Panc1 (cell line): ENCODE measurements around the gene FTO. TPM values are rescaled to one million over a fixed set of nuclear protein-coding genes. Genes with fewer than 3 reads are reported as not detected.

Experiments used
- ATAC-seq: fragments of 200-7000 bp; cut with Tn5 transposase; 2 replicates; pipeline ENCODE4 v1.9.1; 2020; ENCODE audit warnings: mild to moderate bottlenecking, moderate library complexity
- BruUV-seq: library from RNA; stranded (reverse); fragments of 400-500 nt; replicated peaks from 2 replicates; lab custom pipeline; 2021; lab: Mats Ljungman, UMichigan
- CTCF ChIA-PET: fragments of 300-600 bp; sonication (Branson Sonifier 250); formaldehyde crosslinking; loops from one replicate; lab custom pipeline; 2022; ENCODE audit warnings: antibody characterized with exemption; lab: Charles Lee
- POLR2A ChIA-PET: fragments of 300-600 bp; sonication (Branson Sonifier 250); formaldehyde crosslinking; loops from one replicate; lab custom pipeline; 2022; ENCODE audit warnings: antibody characterized with exemption; lab: Charles Lee
- DNase-seq: peaks from one replicate; pipeline ENCODE4 v3.0.0-alpha.2; 2010; ENCODE audit warnings: low read depth, low spot score
- H3K27ac ChIP-seq: 2 replicates; pipeline ENCODE4 v1.5.1; 2011; ENCODE audit warnings: mild to moderate bottlenecking, low read length, inconsistent platforms
- H3K27me3 ChIP-seq: fragments of 200-500 bp; sonication (Bioruptor generic); 2 replicates; pipeline ENCODE4 v1.6.0; 2014; ENCODE audit warnings: low read length, inconsistent platforms; ENCODE audit not compliant: control insufficient read depth, insufficient read depth
- H3K36me3 ChIP-seq: fragments of 200-500 bp; sonication (Bioruptor generic); 2 replicates; pipeline ENCODE4 v1.5.1; 2014; ENCODE audit warnings: inconsistent platforms, mild to moderate bottlenecking, low read length, moderate library complexity; ENCODE audit not compliant: control insufficient read depth, insufficient read depth
- H3K4me1 ChIP-seq: 2 replicates; pipeline ENCODE4 v1.5.1; 2011; ENCODE audit warnings: inconsistent platforms, mild to moderate bottlenecking, low read length, moderate library complexity; ENCODE audit not compliant: control insufficient read depth, insufficient read depth
- H3K4me3 ChIP-seq, 2 experiments: 2 replicates each; pipeline ENCODE4 v1.5.1; 2011 to 2012; ENCODE audit warnings: low read depth in 2 of 2, low read length in 2 of 2, mild to moderate bottlenecking in 2 of 2, inconsistent platforms in 1 of 2, moderate library complexity in 1 of 2
- H3K9me3 ChIP-seq: fragments of 200-500 bp; sonication (Bioruptor generic); 2 replicates; pipeline ENCODE4 v1.5.1; 2014; ENCODE audit warnings: low read depth, mild to moderate bottlenecking, inconsistent platforms, low read length, moderate library complexity; ENCODE audit not compliant: control insufficient read depth, insufficient read depth
- CTCF ChIP-seq: fragments of 450-650 bp; IDR thresholded peaks from 2 replicates; pipeline ENCODE4 v1.5.1; 2017; ENCODE audit warnings: mild to moderate bottlenecking
- POLR2AphosphoS5 ChIP-seq: IDR thresholded peaks from 2 replicates; pipeline ENCODE4 v1.6.1; 2012; ENCODE audit warnings: mild to moderate bottlenecking, low read depth, low read length, moderate library complexity
- SIN3A ChIP-seq: IDR thresholded peaks from 2 replicates; pipeline ENCODE4 v1.6.1; 2012; ENCODE audit warnings: low read depth, mild to moderate bottlenecking, low read length, moderate library complexity, borderline replicate concordance; ENCODE audit not compliant: insufficient read depth
- TCF7L2 ChIP-seq: IDR thresholded peaks from 2 replicates; pipeline ENCODE4 v1.6.1; 2011; ENCODE audit warnings: mild to moderate bottlenecking, low read depth, low read length, inconsistent platforms
- in situ Hi-C: cut with HindIII; loops from 2 replicates; pipeline ENCODE4 v1.10.0; 2016; ENCODE audit warnings: low sequenced_read_pairs, low pct_unique_long_range_greater_than_20kb
- intact Hi-C: fragments of 100-400 bp; cut with micrococcal nuclease; formaldehyde crosslinking; loops from one replicate; pipeline ENCODE4 v1.10.0; 2022; ENCODE audit not compliant: unreplicated experiment
- total RNA-seq: library from RNA; stranded (reverse); gene quantifications from one replicate; pipeline ENCODE4 v1.2.1, GENCODE V29; 2021; ENCODE audit not compliant: unreplicated experiment
- TF ChIP-seq, protein P1 (sequence below), 2 experiments: IDR thresholded peaks; 2 replicates each; pipeline ENCODE4 v1.6.1; 2011 to 2012; ENCODE audit warnings: low read depth in 2 of 2, control low read depth in 1 of 2, low read length in 1 of 2, mild to moderate bottlenecking in 1 of 2, moderate library complexity in 1 of 2; ENCODE audit not compliant: insufficient read depth in 1 of 2

Gene FTO
- total RNA-seq, 1 experiment from 2014 or later: 38.2 TPM

GRCh38 chr16:53826658-53827057 is 122.7 kb downstream of the FTO start:
- ChIA-PET CTCF (no interaction called here), POLR2A (no interaction called here)
- intact Hi-C loops: no loop called here
- TF ChIP-seq SIN3A (no peak), POLR2AphosphoS5 (no peak), CTCF (no peak), TCF7L2 (no peak)
- TF ChIP-seq, protein P1, sequence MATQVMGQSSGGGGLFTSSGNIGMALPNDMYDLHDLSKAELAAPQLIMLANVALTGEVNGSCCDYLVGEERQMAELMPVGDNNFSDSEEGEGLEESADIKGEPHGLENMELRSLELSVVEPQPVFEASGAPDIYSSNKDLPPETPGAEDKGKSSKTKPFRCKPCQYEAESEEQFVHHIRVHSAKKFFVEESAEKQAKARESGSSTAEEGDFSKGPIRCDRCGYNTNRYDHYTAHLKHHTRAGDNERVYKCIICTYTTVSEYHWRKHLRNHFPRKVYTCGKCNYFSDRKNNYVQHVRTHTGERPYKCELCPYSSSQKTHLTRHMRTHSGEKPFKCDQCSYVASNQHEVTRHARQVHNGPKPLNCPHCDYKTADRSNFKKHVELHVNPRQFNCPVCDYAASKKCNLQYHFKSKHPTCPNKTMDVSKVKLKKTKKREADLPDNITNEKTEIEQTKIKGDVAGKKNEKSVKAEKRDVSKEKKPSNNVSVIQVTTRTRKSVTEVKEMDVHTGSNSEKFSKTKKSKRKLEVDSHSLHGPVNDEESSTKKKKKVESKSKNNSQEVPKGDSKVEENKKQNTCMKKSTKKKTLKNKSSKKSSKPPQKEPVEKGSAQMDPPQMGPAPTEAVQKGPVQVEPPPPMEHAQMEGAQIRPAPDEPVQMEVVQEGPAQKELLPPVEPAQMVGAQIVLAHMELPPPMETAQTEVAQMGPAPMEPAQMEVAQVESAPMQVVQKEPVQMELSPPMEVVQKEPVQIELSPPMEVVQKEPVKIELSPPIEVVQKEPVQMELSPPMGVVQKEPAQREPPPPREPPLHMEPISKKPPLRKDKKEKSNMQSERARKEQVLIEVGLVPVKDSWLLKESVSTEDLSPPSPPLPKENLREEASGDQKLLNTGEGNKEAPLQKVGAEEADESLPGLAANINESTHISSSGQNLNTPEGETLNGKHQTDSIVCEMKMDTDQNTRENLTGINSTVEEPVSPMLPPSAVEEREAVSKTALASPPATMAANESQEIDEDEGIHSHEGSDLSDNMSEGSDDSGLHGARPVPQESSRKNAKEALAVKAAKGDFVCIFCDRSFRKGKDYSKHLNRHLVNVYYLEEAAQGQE (IDR thresholded peaks at IDR 0.05; ENCODE audit: insufficient read depth in 1 of 2, low read depth in 2 of 2, low read length in 1 of 2): no peak
- in situ Hi-C loops: no loop called here
- BruUV-seq: no TSS peak
- no peaks in the 10 kb centered on the region for H3K36me3 ChIP-seq
- no peak overlapping the region for H3K4me3 ChIP-seq
- peaks cover 6% of the 10 kb centered on the region for H3K4me1 ChIP-seq
- no peak overlapping the region for H3K27ac ChIP-seq
- ATAC-seq: no peak
- no peak for DNase-seq
- H3K9me3 ChIP-seq: no peaks in the 10 kb centered on the region
- H3K27me3 ChIP-seq: no peaks in the 10 kb centered on the region

DNA sequence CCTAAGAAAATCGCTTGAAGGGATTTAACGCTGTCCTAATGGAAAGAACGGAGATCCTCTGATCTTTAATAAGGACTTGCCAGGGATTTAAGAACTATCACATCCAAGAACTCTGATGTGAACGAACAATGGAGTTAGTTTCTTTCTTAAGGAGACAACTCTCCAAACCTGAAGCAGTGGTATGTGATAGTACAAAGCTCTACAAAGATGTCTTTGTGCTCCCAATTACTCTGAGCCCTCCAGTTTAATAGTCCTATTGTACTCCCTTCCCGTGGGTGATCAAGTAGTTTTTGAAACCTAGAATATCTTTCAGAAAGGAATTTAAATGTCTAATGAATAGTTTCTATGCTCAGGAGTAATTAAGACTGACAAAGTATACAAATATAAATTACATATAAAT is 123.8 kb downstream of the FTO start:
- H3K9me3 ChIP-seq: no peaks in the 10 kb centered on the region
- H3K4me3 ChIP-seq: no peak overlapping the region
- ChIA-PET CTCF (no interaction called here), POLR2A (no interaction called here)
- DNase-seq: no peak
- no peaks in the 10 kb centered on the region for H3K4me1 ChIP-seq
- in situ Hi-C loops (no loop called here), intact Hi-C loops (no loop called here)
- no peak for ATAC-seq
- BruUV-seq: no TSS peak
- TF ChIP-seq POLR2AphosphoS5 (no peak), SIN3A (no peak), TCF7L2 (no peak), CTCF (no peak)
- TF ChIP-seq, protein P1 (IDR thresholded peaks at IDR 0.05; ENCODE audit: insufficient read depth in 1 of 2, low read depth in 2 of 2, low read length in 1 of 2): no peak
- H3K27me3 ChIP-seq: no peaks in the 10 kb centered on the region
- H3K36me3 ChIP-seq: no peaks in the 10 kb centered on the region
- no peak overlapping the region for H3K27ac ChIP-seq
